ENCODE measurements around the gene ZNF587.

- no peak for TF ChIP-seq EZH2 (IDR thresholded peaks at IDR 0.05; ENCODE audit: borderline replicate concordance)
- no peak for TF ChIP-seq CTCF (IDR thresholded peaks at IDR 0.05; ENCODE audit: poor library complexity)
Observed at GRCh38 chr19:57814505-57815246, 35.0 kb upstream of the ZNF587 start, which contains the start of gene ZNF552.
